GM23338 (cell line): ENCODE measurements around the gene ETV3. TPM values are rescaled to one million over a fixed set of nuclear protein-coding genes. Genes with fewer than 3 reads are reported as not detected.

Experiments used
- ATAC-seq: fragments of 200-7000 bp; cut with Tn5 transposase; 3 replicates; pipeline ENCODE4 v1.9.1; 2020
- DNase-seq: peaks from one replicate; pipeline ENCODE4 v3.0.0-alpha.2; 2015; ENCODE audit warnings: low spot score
- H2AFZ ChIP-seq: fragments of 200-600 bp; sonication (generic); 2 replicates; pipeline ENCODE4 v1.8.0; 2016; ENCODE audit warnings: antibody characterized with exemption, mild to moderate bottlenecking, moderate library complexity
- H3F3A ChIP-seq: fragments of 200-600 bp; sonication (generic); replicated peaks from 2 replicates; pipeline ENCODE4 v1.8.0; 2017; ENCODE audit warnings: antibody characterized with exemption, mixed run types, low read depth
- H3K27ac ChIP-seq: fragments of 200-600 bp; sonication (generic); 2 replicates; pipeline ENCODE4 v1.6.1; 2016; ENCODE audit warnings: low read depth
- H3K27me3 ChIP-seq: fragments of 200-600 bp; sonication (generic); 2 replicates; pipeline ENCODE4 v1.8.0; 2016; ENCODE audit warnings: mild to moderate bottlenecking, mixed run types, moderate library complexity; ENCODE audit not compliant: insufficient read depth
- H3K36me3 ChIP-seq: fragments of 200-600 bp; sonication (generic); 2 replicates; pipeline ENCODE4 v1.8.0; 2016; ENCODE audit warnings: mild to moderate bottlenecking; ENCODE audit not compliant: insufficient read depth
- H3K4me1 ChIP-seq: fragments of 200-600 bp; sonication (generic); 2 replicates; pipeline ENCODE4 v1.8.0; 2016; ENCODE audit warnings: mild to moderate bottlenecking, moderate library complexity; ENCODE audit not compliant: insufficient read depth
- H3K4me2 ChIP-seq: fragments of 200-600 bp; sonication (generic); 2 replicates; pipeline ENCODE4 v1.7.1; 2017; ENCODE audit warnings: mixed run types
- H3K4me3 ChIP-seq: fragments of 200-600 bp; sonication (generic); 2 replicates; pipeline ENCODE4 v1.6.1; 2016; ENCODE audit warnings: mixed run types
- H3K79me2 ChIP-seq: fragments of 200-600 bp; sonication (generic); replicated peaks from 2 replicates; pipeline ENCODE4 v1.8.0; 2017; ENCODE audit warnings: mild to moderate bottlenecking; ENCODE audit not compliant: insufficient read depth
- H3K9me2 ChIP-seq: fragments of 200-600 bp; sonication (generic); 2 replicates; pipeline ENCODE4 v1.8.0; 2017; ENCODE audit not compliant: insufficient read depth
- H4K20me1 ChIP-seq: fragments of 200-600 bp; sonication (generic); replicated peaks from 2 replicates; pipeline ENCODE4 v1.8.0; 2017; ENCODE audit warnings: mild to moderate bottlenecking; ENCODE audit not compliant: insufficient read depth
- H3K27ac Mint-ChIP-seq: 2 replicates; pipeline ENCODE4 v1.8.0; 2020; ENCODE audit warnings: inconsistent platforms, mild to moderate bottlenecking, moderate library complexity, mixed read lengths
- H3K27me3 Mint-ChIP-seq: 3 replicates; pipeline ENCODE4 v1.8.0; 2022; ENCODE audit warnings: low read depth, mild to moderate bottlenecking, moderate library complexity, mixed read lengths, inconsistent platforms; ENCODE audit not compliant: insufficient read depth, poor library complexity
- H3K36me3 Mint-ChIP-seq: 3 replicates; pipeline ENCODE4 v1.8.0; 2021; ENCODE audit warnings: low read depth, mild to moderate bottlenecking, inconsistent platforms, moderate library complexity, mixed read lengths
- H3K4me1 Mint-ChIP-seq: 3 replicates; pipeline ENCODE4 v1.8.0; 2020; ENCODE audit warnings: mild to moderate bottlenecking, inconsistent platforms, mixed read lengths
- H3K4me3 Mint-ChIP-seq: 3 replicates; pipeline ENCODE4 v1.8.0; 2021; ENCODE audit warnings: moderate library complexity, mild to moderate bottlenecking, inconsistent platforms, mixed read lengths
- H3K9me3 Mint-ChIP-seq: 3 replicates; pipeline ENCODE4 v1.8.0; 2020; ENCODE audit warnings: moderate library complexity, mild to moderate bottlenecking, inconsistent platforms, mixed read lengths
- CREB1 ChIP-seq: fragments of 250-450 bp; sonication (Bioruptor Pico); IDR thresholded peaks from 2 replicates; pipeline ENCODE4 v1.5.0; 2020; ENCODE audit warnings: low read depth, mild to moderate bottlenecking, moderate library complexity
- EZH2 ChIP-seq: fragments of 200-600 bp; sonication (generic); IDR thresholded peaks from one replicate; pipeline ENCODE4 v1.8.0; 2017; ENCODE audit warnings: antibody characterized with exemption, mild to moderate bottlenecking, low read depth; ENCODE audit not compliant: unreplicated experiment
- STAT1 ChIP-seq: IDR thresholded peaks from one replicate; pipeline ENCODE4 v1.6.1; 2016; ENCODE audit warnings: antibody characterized with exemption; ENCODE audit not compliant: unreplicated experiment
- polyA plus RNA-seq: library from polyadenylated mRNA; unstranded; fragments of >200 nt; fragmentation: Nextera tagmentation; extraction: Ambion mirVana; gene quantifications from 2 replicates; pipeline ENCODE4 v1.2.1, GENCODE V29; 2016
- total RNA-seq: library from RNA; depleted of rRNA; stranded (reverse); fragments of >200 nt; shearing (Covaris generic); gene quantifications from 2 replicates; pipeline ENCODE4 v1.2.3, GENCODE V29; 2014
- TF ChIP-seq, protein P1 (sequence below): fragments of 250-450 bp; sonication (Bioruptor Pico); IDR thresholded peaks from 2 replicates; pipeline ENCODE4 v1.5.0; 2020; ENCODE audit warnings: mild to moderate bottlenecking, moderate library complexity
- TF ChIP-seq, protein P2 (sequence below), 2 experiments: fragments of 200-600 bp in 1 of 2; sonication (generic) in 1 of 2; conservative IDR thresholded peaks; 2 replicates each; pipeline versions ENCODE4 v1.5.1 to v1.6.1; 2016 to 2017; ENCODE audit warnings: antibody characterized with exemption in 2 of 2, low read depth in 2 of 2, mild to moderate bottlenecking in 2 of 2, moderate library complexity in 1 of 2

ETV3 gene
- total and polyA plus RNA-seq, 2 experiments from 2014 or later: 8.1 to 19.6 TPM

DNA sequence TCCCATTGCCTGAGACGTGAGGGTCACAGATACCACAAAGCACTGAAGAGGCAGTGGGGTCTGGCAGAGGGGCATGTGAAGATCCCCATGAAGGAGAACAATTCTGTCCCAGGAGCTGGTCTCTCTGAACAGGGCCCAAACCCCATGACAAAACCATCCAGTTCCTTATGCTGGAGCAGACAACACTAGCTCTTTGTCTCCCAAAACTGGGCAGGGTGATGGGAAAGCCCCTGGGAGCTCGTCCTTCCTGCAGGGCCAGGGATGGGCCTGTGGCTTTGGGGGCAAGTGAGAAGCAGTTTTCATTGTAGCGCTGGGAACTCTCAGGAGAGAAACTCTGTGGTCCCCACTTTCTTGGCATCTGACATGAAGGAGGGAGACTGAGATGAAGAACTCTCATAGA, 47.4 kb downstream of the ETV3 start (continued):
- no peak for TF ChIP-seq EZH2

DNA sequence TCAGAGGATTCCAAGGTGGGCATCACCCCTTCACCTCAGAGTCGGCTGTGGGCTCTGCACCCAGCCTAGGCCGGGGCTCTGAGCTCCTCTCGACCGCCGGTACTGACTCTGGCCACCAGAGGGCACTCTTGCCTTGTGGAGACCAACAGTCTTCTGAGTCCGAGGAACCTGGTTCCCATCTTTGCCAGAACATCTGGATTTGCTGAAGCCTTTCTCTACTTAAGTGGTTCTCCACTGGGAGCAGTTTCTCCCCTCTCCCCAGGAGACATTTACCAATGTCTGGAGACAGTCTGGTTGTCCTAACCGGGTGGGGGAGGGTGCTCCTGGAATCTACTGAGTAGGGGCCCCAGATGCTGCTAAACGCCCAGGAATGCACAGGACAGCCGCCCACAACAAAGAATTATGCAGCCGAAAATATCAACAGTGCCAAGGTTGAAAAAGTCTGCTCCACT, 48.0 kb downstream of the ETV3 start:
- Histone ChIP-seq H3K27me3 (no peaks in the 10 kb centered on the region), H4K20me1 (no peaks in the 10 kb centered on the region), H3K4me1 (peaks cover 22% of the 10 kb centered on the region), H3K4me3 (no peak overlapping the region), H3K79me2 (no peaks in the 10 kb centered on the region), H3K4me2 (no peak overlapping the region), H3K27ac (no peak overlapping the region), H3K36me3 (no peaks in the 10 kb centered on the region), H3K9me2 (no peaks in the 10 kb centered on the region), H3F3A (no peaks in the 10 kb centered on the region), H2AFZ (peak overlapping the region; percentile 75)
- TF ChIP-seq CREB1 (CRISPR knock-in tag): no peak
- no peak for TF ChIP-seq STAT1
- TF ChIP-seq, protein P1, sequence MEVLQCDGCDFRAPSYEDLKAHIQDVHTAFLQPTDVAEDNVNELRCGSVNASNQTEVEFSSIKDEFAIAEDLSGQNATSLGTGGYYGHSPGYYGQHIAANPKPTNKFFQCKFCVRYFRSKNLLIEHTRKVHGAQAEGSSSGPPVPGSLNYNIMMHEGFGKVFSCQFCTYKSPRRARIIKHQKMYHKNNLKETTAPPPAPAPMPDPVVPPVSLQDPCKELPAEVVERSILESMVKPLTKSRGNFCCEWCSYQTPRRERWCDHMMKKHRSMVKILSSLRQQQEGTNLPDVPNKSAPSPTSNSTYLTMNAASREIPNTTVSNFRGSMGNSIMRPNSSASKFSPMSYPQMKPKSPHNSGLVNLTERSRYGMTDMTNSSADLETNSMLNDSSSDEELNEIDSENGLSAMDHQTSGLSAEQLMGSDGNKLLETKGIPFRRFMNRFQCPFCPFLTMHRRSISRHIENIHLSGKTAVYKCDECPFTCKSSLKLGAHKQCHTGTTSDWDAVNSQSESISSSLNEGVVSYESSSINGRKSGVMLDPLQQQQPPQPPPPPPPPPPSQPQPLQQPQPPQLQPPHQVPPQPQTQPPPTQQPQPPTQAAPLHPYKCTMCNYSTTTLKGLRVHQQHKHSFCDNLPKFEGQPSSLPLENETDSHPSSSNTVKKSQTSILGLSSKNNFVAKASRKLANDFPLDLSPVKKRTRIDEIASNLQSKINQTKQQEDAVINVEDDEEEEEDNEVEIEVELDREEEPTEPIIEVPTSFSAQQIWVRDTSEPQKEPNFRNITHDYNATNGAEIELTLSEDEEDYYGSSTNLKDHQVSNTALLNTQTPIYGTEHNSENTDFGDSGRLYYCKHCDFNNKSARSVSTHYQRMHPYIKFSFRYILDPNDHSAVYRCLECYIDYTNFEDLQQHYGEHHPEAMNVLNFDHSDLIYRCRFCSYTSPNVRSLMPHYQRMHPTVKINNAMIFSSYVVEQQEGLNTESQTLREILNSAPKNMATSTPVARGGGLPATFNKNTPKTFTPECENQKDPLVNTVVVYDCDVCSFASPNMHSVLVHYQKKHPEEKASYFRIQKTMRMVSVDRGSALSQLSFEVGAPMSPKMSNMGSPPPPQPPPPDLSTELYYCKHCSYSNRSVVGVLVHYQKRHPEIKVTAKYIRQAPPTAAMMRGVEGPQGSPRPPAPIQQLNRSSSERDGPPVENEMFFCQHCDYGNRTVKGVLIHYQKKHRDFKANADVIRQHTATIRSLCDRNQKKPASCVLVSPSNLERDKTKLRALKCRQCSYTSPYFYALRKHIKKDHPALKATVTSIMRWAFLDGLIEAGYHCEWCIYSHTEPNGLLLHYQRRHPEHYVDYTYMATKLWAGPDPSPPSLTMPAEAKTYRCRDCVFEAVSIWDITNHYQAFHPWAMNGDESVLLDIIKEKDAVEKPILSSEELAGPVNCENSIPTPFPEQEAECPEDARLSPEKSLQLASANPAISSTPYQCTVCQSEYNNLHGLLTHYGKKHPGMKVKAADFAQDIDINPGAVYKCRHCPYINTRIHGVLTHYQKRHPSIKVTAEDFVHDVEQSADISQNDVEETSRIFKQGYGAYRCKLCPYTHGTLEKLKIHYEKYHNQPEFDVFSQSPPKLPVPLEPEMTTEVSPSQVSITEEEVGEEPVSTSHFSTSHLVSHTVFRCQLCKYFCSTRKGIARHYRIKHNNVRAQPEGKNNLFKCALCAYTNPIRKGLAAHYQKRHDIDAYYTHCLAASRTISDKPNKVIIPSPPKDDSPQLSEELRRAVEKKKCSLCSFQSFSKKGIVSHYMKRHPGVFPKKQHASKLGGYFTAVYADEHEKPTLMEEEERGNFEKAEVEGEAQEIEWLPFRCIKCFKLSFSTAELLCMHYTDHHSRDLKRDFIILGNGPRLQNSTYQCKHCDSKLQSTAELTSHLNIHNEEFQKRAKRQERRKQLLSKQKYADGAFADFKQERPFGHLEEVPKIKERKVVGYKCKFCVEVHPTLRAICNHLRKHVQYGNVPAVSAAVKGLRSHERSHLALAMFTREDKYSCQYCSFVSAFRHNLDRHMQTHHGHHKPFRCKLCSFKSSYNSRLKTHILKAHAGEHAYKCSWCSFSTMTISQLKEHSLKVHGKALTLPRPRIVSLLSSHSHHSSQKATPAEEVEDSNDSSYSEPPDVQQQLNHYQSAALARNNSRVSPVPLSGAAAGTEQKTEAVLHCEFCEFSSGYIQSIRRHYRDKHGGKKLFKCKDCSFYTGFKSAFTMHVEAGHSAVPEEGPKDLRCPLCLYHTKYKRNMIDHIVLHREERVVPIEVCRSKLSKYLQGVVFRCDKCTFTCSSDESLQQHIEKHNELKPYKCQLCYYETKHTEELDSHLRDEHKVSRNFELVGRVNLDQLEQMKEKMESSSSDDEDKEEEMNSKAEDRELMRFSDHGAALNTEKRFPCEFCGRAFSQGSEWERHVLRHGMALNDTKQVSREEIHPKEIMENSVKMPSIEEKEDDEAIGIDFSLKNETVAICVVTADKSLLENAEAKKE (CRISPR knock-in tag): 0 out of 2 replicates have a peak, but pooled peaks have one; percentile 49
- TF ChIP-seq, protein P2, sequence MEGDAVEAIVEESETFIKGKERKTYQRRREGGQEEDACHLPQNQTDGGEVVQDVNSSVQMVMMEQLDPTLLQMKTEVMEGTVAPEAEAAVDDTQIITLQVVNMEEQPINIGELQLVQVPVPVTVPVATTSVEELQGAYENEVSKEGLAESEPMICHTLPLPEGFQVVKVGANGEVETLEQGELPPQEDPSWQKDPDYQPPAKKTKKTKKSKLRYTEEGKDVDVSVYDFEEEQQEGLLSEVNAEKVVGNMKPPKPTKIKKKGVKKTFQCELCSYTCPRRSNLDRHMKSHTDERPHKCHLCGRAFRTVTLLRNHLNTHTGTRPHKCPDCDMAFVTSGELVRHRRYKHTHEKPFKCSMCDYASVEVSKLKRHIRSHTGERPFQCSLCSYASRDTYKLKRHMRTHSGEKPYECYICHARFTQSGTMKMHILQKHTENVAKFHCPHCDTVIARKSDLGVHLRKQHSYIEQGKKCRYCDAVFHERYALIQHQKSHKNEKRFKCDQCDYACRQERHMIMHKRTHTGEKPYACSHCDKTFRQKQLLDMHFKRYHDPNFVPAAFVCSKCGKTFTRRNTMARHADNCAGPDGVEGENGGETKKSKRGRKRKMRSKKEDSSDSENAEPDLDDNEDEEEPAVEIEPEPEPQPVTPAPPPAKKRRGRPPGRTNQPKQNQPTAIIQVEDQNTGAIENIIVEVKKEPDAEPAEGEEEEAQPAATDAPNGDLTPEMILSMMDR (conservative IDR thresholded peaks at IDR 0.05; ENCODE audit: low read depth in 2 of 2): peak; percentile 93 to 99
- Mint-ChIP-seq H3K4me1 (peaks cover 20% of the 10 kb centered on the region), H3K27ac (no peak overlapping the region; the same call in 1 of the 2 replicates), H3K9me3 (no peaks in the 10 kb centered on the region), H3K27me3 (peaks cover 14% of the 10 kb centered on the region), H3K4me3 (no peak overlapping the region; the same call in 2 of the 3 replicates), H3K36me3 (no peaks in the 10 kb centered on the region; the same call in 2 of the 3 replicates)
- DNase-seq (peak; percentile 96), ATAC-seq (peak; percentile 95)
